ENCODE measurements around the gene SH2D5. TPM values are rescaled to one million over a fixed set of nuclear protein-coding genes. Genes with fewer than 3 reads are reported as not detected.

SH2D5 gene
- total RNA-seq, 1 experiment from 2014 or later: 8.7 TPM

GRCh38 chr1:20728371-20729154 is 3.9 kb downstream of the SH2D5 start:
- Histone ChIP-seq H3K23me2 (ENCODE audit: insufficient read length, low read depth, low read length, poor library complexity, severe bottlenecking) (peaks cover 12% of the 10 kb centered on the region), H3K4me1 (ENCODE audit: insufficient read depth, low read length) (peaks cover 4% of the 10 kb centered on the region; the same call in 1 of the 2 replicates), H3K56ac (ENCODE audit: insufficient read length, low read depth, low read length) (no peak overlapping the region), H4K5ac (ENCODE audit: insufficient read length, low read depth, low read length) (no peak overlapping the region), H3K14ac (ENCODE audit: insufficient read depth, low read length) (no peak overlapping the region; the same call in 1 of the 2 replicates), H3K9me3 (ENCODE audit: control insufficient read depth, low read depth, low read length) (no peaks in the 10 kb centered on the region), H4K20me1 (ENCODE audit: control insufficient read depth, insufficient read depth, insufficient read length) (no peaks in the 10 kb centered on the region), H3K18ac (ENCODE audit: insufficient read length, low read depth, low read length) (peak overlapping the region; percentile 31), H2BK20ac (ENCODE audit: low read depth, low read length, poor library complexity, severe bottlenecking) (no peak overlapping the region), H2BK15ac (ENCODE audit: low read depth, low read length) (no peak overlapping the region), H3T11ph (ENCODE audit: low read length) (no peak overlapping the region), H3K27me3 (ENCODE audit: insufficient read depth, low read length) (peaks cover 8% of the 10 kb centered on the region; the same call in 1 of the 2 replicates), H3K4ac (ENCODE audit: low read depth, low read length) (no peak overlapping the region), H3K79me1 (ENCODE audit: insufficient read depth, low read depth, low read length, poor library complexity, severe bottlenecking) (no peaks in the 10 kb centered on the region), H2AFZ (ENCODE audit: low read length) (no peak overlapping the region), H4K91ac (ENCODE audit: insufficient read length, low read depth, low read length) (no peak overlapping the region), H3K23ac (ENCODE audit: insufficient read length, low read depth, low read length) (no peak overlapping the region), H3K27ac (ENCODE audit: insufficient read length, low read depth, low read length) (no peak overlapping the region), H2AK5ac (ENCODE audit: insufficient read length, low read length) (no peak overlapping the region), H4K8ac (replicated peaks; ENCODE audit: insufficient read length, low read depth, low read length) (no peak overlapping the region), H3K79me2 (ENCODE audit: insufficient read depth, low read length) (no peaks in the 10 kb centered on the region), H3K4me2 (ENCODE audit: insufficient read depth, insufficient read length, low read length) (peak overlapping the region; percentile 45), H3K9ac (ENCODE audit: extremely low read depth, insufficient read length, low read length) (no peak overlapping the region), H2BK5ac (ENCODE audit: insufficient read length, low read length) (no peak overlapping the region), H2BK12ac (ENCODE audit: insufficient read length, low read depth, low read length) (no peak overlapping the region), H2BK120ac (ENCODE audit: low read depth, low read length, poor library complexity, severe bottlenecking) (no peak overlapping the region)
- Mint-ChIP-seq H3K36me3 (ENCODE audit: insufficient read depth in 1 of 3, low read depth in 3 of 3) (no peaks in the 10 kb centered on the region), H3K4me1 (peaks cover 24 to 40% of the 10 kb centered on the region in 2 experiments), H3K4me3 (peak overlapping the region in 1 of 2 experiments; percentile 84; a peak in 2 of 5 replicates), H3K9me3 (no peaks in the 10 kb centered on the region; a peak in 1 of 5 replicates), H3K27me3 (ENCODE audit: low read depth) (peaks cover 50% of the 10 kb centered on the region), H3K27ac (peak overlapping the region; percentile 5 to 27 (median 7); a peak in 3 of 7 replicates)
- DNase-seq: peak; percentile 26
- WGBS (ENCODE audit: extremely low coverage, insufficient read length, low lambda C conversion rate): no CpG with 5 or more reads among the region's 9 CpGs
- TF ChIP-seq CTCF (conservative IDR thresholded peaks at IDR 0.05): no peak

All from H9 (cell line).